HepG2 (cell line): Measurements from ENCODE around the gene CRY1. TPM values are rescaled to one million over a fixed set of nuclear protein-coding genes. Genes with fewer than 3 reads are reported as not detected.
A peak's percentile ranks its signal among the peaks of the same experiment; 100 is the strongest.

ENCODE experiments used
- CEBPB ChIP-seq: IDR thresholded peaks from 2 replicates; pipeline ENCODE4 v1.6.1; 2011; ENCODE audit warnings: low read depth, low read length, improper control_type of control experiment, borderline replicate concordance
- ETV5 ChIP-seq: IDR thresholded peaks from 2 replicates; pipeline ENCODE4 v1.6.1; 2018; ENCODE audit warnings: missing biosample characterization, missing genetic modification reagents, inconsistent platforms, borderline replicate concordance
- FOXO4 ChIP-seq: sonication (generic); formaldehyde crosslinking; conservative IDR thresholded peaks from 2 replicates; pipeline ENCODE4 v1.8.1; 2023; ENCODE audit warnings: missing genetic modification reagents
- MATR3 ChIP-seq: sonication (generic); formaldehyde crosslinking; IDR thresholded peaks from 2 replicates; pipeline ENCODE4 v1.4.0; 2020; ENCODE audit warnings: missing genetic modification reagents
- MLXIP ChIP-seq: sonication (generic); formaldehyde crosslinking; IDR thresholded peaks from 2 replicates; pipeline ENCODE4 v1.9.0; 2021; ENCODE audit warnings: missing genetic modification reagents, borderline replicate concordance
- NFAT5 ChIP-seq: sonication (generic); formaldehyde crosslinking; IDR thresholded peaks from 2 replicates; pipeline ENCODE4 v1.4.0; 2020; ENCODE audit warnings: missing genetic modification reagents
- NPAS2 ChIP-seq: sonication (generic); formaldehyde crosslinking; IDR thresholded peaks from 2 replicates; pipeline ENCODE4 v1.8.0; 2022; ENCODE audit warnings: mild to moderate bottlenecking, missing genetic modification reagents, borderline replicate concordance
- NR1H2 ChIP-seq: sonication (generic); formaldehyde crosslinking; IDR thresholded peaks from 2 replicates; pipeline ENCODE4 v1.8.1; 2022; ENCODE audit warnings: low read depth, missing genetic modification reagents, borderline replicate concordance
- PAWR ChIP-seq: sonication (generic); formaldehyde crosslinking; IDR thresholded peaks from 2 replicates; pipeline ENCODE4 v1.4.0; 2020; ENCODE audit warnings: missing genetic modification reagents, mild to moderate bottlenecking, borderline replicate concordance
- REXO4 ChIP-seq: sonication (generic); formaldehyde crosslinking; IDR thresholded peaks from 2 replicates; pipeline ENCODE4 v1.8.0; 2022; ENCODE audit warnings: missing genetic modification reagents, mild to moderate bottlenecking, borderline replicate concordance
- RFXAP ChIP-seq: sonication (generic); formaldehyde crosslinking; IDR thresholded peaks from 2 replicates; pipeline ENCODE4 v1.4.0; 2020; ENCODE audit warnings: missing genetic modification reagents, borderline replicate concordance
- RXRB ChIP-seq: IDR thresholded peaks from 2 replicates; pipeline ENCODE4 v1.6.1; 2016; ENCODE audit warnings: borderline replicate concordance, missing genetic modification reagents, missing compliant biosample characterization
- SRY ChIP-seq: sonication (generic); formaldehyde crosslinking; IDR thresholded peaks from 2 replicates; pipeline ENCODE4 v1.8.0; 2022; ENCODE audit warnings: mild to moderate bottlenecking, missing genetic modification reagents
- TAF15 ChIP-seq: fragments of 200-400 bp; formaldehyde crosslinking; IDR thresholded peaks from one replicate; pipeline ENCODE4 v1.6.1; 2018; ENCODE audit warnings: mild to moderate bottlenecking, low read depth, low read length; ENCODE audit not compliant: poor library complexity, severe bottlenecking
- ZNF430 ChIP-seq: sonication (generic); formaldehyde crosslinking; IDR thresholded peaks from 2 replicates; pipeline ENCODE4 v1.9.0; 2021; ENCODE audit warnings: mild to moderate bottlenecking, missing genetic modification reagents
- ZNF709 ChIP-seq: sonication (generic); formaldehyde crosslinking; IDR thresholded peaks from 2 replicates; pipeline ENCODE4 v1.5.0; 2020; ENCODE audit warnings: mild to moderate bottlenecking, missing genetic modification reagents
- ZNF746 ChIP-seq: sonication (generic); formaldehyde crosslinking; IDR thresholded peaks from 2 replicates; pipeline ENCODE4 v1.8.0; 2022; ENCODE audit warnings: mild to moderate bottlenecking, missing genetic modification reagents
- ZNF790 ChIP-seq: sonication (generic); formaldehyde crosslinking; IDR thresholded peaks from 2 replicates; pipeline ENCODE4 v1.8.0; 2022; ENCODE audit warnings: missing genetic modification reagents, mild to moderate bottlenecking, borderline replicate concordance
- polyA plus RNA-seq, 8 experiments: library from polyadenylated mRNA; depleted of rRNA in 3 of 8; stranded (reverse) in 7 of 8; unstranded in 1 of 8; fragments of >200 nt; fragmentation: Illumina TruSeq in 4 of 8; extraction: Trizol in 4 of 8; gene quantifications; 2 replicates each; pipeline versions ENCODE4 v1.2.1 to v1.2.3, GENCODE V29; 2011 to 2016; ENCODE audit warnings: low read depth in 4 of 8, missing spikeins in 1 of 8, mixed read lengths in 1 of 8; ENCODE audit not compliant: insufficient read depth in 1 of 8
- total RNA-seq, 5 experiments: library from RNA; depleted of rRNA; stranded (reverse); fragments of >200 nt; fragmentation: Illumina TruSeq; extraction: Trizol; gene quantifications; 2 replicates each; pipeline ENCODE4 v1.2.3, GENCODE V29; 2016; ENCODE audit warnings: low read depth in 1 of 5

The CRY1 gene
- total and polyA plus RNA-seq, 2 of the 13 experiments (the other 11 are each of a cell fraction or from before 2014, with no cell fraction given) = 11.4 to 13.9 TPM

DNA sequence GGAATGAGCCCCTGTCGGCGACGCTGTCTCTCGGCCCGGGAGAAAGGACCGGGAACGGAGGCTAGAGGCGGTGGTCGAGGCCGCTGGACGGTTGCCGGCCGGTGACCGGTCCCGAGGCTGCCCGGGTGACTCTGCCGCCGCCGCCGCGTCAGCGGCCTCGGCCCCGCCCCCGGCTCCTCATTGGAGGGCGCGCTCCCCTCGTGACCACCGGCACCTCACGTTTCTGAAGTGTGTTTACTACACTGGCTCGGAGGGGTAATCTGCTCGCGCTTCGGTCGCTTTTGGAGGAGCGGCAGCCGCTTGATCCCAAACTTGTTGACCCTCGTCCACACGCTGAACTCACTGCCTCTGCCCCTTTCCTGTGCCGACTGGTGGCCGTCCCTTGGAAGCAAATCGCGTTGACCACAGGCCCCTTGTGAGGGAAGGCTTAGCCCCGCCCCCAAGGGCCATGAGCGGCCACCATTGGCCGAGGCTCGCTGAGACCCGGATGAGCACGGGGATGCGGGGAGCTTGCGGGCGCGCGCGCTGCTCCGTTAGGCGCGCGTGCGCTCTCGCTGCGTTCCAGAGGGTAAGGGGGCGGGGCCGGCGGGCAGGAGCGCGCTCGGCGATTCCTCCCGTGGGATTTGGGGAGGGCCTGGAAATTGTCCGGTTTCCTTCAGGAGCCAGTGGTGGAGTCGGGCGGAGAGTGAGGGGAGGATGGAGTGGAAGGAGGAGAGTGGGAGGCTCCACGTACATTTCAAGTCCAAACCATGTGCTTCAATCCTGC is at the start of gene CRY1 (continued):
- TF ChIP-seq FOXO4 (CRISPR knock-in tag) (0 out of 2 replicates have a peak, but pooled peaks have one; percentile 81), TAF15 (peak; percentile 31), ZNF430 (0 out of 2 replicates have a peak, but pooled peaks have one; percentile 11), MATR3 (CRISPR knock-in tag) (no peak), REXO4 (0 out of 2 replicates have a peak, but pooled peaks have one; percentile 31), ZNF746 (CRISPR knock-in tag) (0 out of 2 replicates have a peak, but pooled peaks have one; percentile 0), MLXIP (CRISPR knock-in tag) (no peak), SRY (CRISPR knock-in tag) (no peak; the same call in 1 of the 2 replicates), CEBPB (no peak), ZNF790 (CRISPR knock-in tag) (peak; percentile 39; the same call in 1 of the 2 replicates), RXRB (CRISPR knock-in tag) (no peak; the same call in 1 of the 2 replicates), RFXAP (no peak), ZNF709 (CRISPR knock-in tag) (0 out of 2 replicates have a peak, but pooled peaks have one; percentile 22), NPAS2 (CRISPR knock-in tag) (no peak), PAWR (0 out of 2 replicates have a peak, but pooled peaks have one; percentile 40), ETV5 (no peak; the same call in 1 of the 2 replicates), NFAT5 (CRISPR knock-in tag) (no peak; the same call in 1 of the 2 replicates), NR1H2 (no peak)
